IMR-90 (cell line): ENCODE results near the gene PLCL2. TPM values are rescaled to one million over a fixed set of nuclear protein-coding genes. Genes with fewer than 3 reads are reported as not detected.

ENCODE experiments used
- ATAC-seq: fragments of 200-7000 bp; cut with Tn5 transposase; 2 replicates; pipeline ENCODE4 v1.9.1; 2020; ENCODE audit warnings: low read depth, mild to moderate bottlenecking, moderate library complexity
- BruUV-seq: library from RNA; stranded (reverse); fragments of 400-500 nt; replicated peaks from 2 replicates; lab custom pipeline; 2021; lab: Mats Ljungman, UMichigan
- CTCF ChIA-PET: fragments of 300-600 bp; formaldehyde crosslinking; extraction: SDS; loops from one replicate; lab custom pipeline; 2021; ENCODE audit warnings: antibody characterized with exemption; lab: Yijun Ruan, JAX
- POLR2A ChIA-PET: fragments of 300-600 bp; sonication (Branson Sonifier 250); formaldehyde crosslinking; loops from one replicate; lab custom pipeline; 2022; ENCODE audit warnings: antibody characterized with exemption; ENCODE audit not compliant: unreplicated experiment; lab: Charles Lee
- DNase-seq: peaks from one replicate; pipeline ENCODE4 v3.0.0; 2013
- H2AFZ ChIP-seq: replicated peaks from 2 replicates; pipeline ENCODE3; 2013; ENCODE audit warnings: low read length, mild to moderate bottlenecking; ENCODE audit not compliant: poor library complexity
- H2AK5ac ChIP-seq: 2 replicates; pipeline ENCODE4 v1.6.1; 2013; ENCODE audit warnings: low read depth, low read length, inconsistent platforms
- H2AK9ac ChIP-seq: replicated peaks from 2 replicates; pipeline ENCODE3; 2013; ENCODE audit warnings: mild to moderate bottlenecking, low read depth, low read length, moderate library complexity; ENCODE audit not compliant: poor library complexity
- H2BK120ac ChIP-seq: 2 replicates; pipeline ENCODE4 v1.6.1; 2013; ENCODE audit warnings: low read depth, low read length, inconsistent platforms
- H2BK15ac ChIP-seq: 3 replicates; pipeline ENCODE4 v1.6.1; 2013; ENCODE audit warnings: low read depth, low read length, inconsistent platforms
- H2BK20ac ChIP-seq: 2 replicates; pipeline ENCODE4 v1.6.1; 2013; ENCODE audit warnings: low read depth, mild to moderate bottlenecking, inconsistent platforms, low read length, moderate library complexity
- H2BK5ac ChIP-seq: 2 replicates; pipeline ENCODE4 v1.6.1; 2013; ENCODE audit warnings: mild to moderate bottlenecking, low read depth, low read length, inconsistent platforms; ENCODE audit not compliant: poor library complexity, severe bottlenecking
- H3K14ac ChIP-seq: replicated peaks from 2 replicates; pipeline ENCODE4 v1.6.1; 2013; ENCODE audit warnings: low read depth, low read length, inconsistent platforms
- H3K18ac ChIP-seq: 2 replicates; pipeline ENCODE4 v1.6.1; 2013; ENCODE audit warnings: low read depth, low read length, control low read depth
- H3K23ac ChIP-seq: 2 replicates; pipeline ENCODE4 v1.6.1; 2013; ENCODE audit warnings: low read depth, low read length, inconsistent platforms
- H3K27ac ChIP-seq: 2 replicates; pipeline ENCODE4 v1.5.1; 2013; ENCODE audit warnings: mild to moderate bottlenecking, control low read depth, low read length; ENCODE audit not compliant: insufficient read depth
- H3K27me3 ChIP-seq: 2 replicates; pipeline ENCODE4 v1.6.1; 2013; ENCODE audit warnings: low read length; ENCODE audit not compliant: control insufficient read depth, insufficient read depth
- H3K36me3 ChIP-seq: 2 replicates; pipeline ENCODE4 v1.6.1; 2013; ENCODE audit warnings: low read length, mixed read lengths; ENCODE audit not compliant: control insufficient read depth, insufficient read depth
- H3K4ac ChIP-seq: 2 replicates; pipeline ENCODE4 v1.6.1; 2013; ENCODE audit warnings: low read depth, low read length, inconsistent platforms
- H3K4me1 ChIP-seq: 2 replicates; pipeline ENCODE4 v1.6.1; 2013; ENCODE audit warnings: low read length, mixed read lengths; ENCODE audit not compliant: control insufficient read depth, insufficient read depth
- H3K4me2 ChIP-seq: 2 replicates; pipeline ENCODE4 v1.6.1; 2013; ENCODE audit warnings: low read depth, mild to moderate bottlenecking, control low read depth, low read length, moderate library complexity
- H3K4me3 ChIP-seq: 2 replicates; pipeline ENCODE4 v1.5.1; 2013; ENCODE audit warnings: low read depth, mild to moderate bottlenecking, control low read depth, low read length, moderate library complexity; ENCODE audit not compliant: insufficient read depth
- H3K56ac ChIP-seq: 2 replicates; pipeline ENCODE4 v1.6.1; 2013; ENCODE audit warnings: low read length, inconsistent platforms; ENCODE audit not compliant: insufficient read depth; ENCODE audit errors: extremely low read depth
- H3K79me1 ChIP-seq, 2 experiments: 2 replicates each; pipeline ENCODE4 v1.6.1; 2013; ENCODE audit warnings: low read length in 2 of 2, inconsistent platforms in 1 of 2, low read depth in 1 of 2
- H3K9ac ChIP-seq: 2 replicates; pipeline ENCODE4 v1.6.1; 2013; ENCODE audit warnings: low read depth, low read length, control low read depth
- H3K9me1 ChIP-seq: 2 replicates; pipeline ENCODE4 v1.6.1; 2013; ENCODE audit warnings: low read length, inconsistent platforms; ENCODE audit not compliant: insufficient read depth
- H3K9me3 ChIP-seq: 2 replicates; pipeline ENCODE4 v1.6.1; 2013; ENCODE audit warnings: low read length; ENCODE audit not compliant: control insufficient read depth, insufficient read depth
- H4K20me1 ChIP-seq: 2 replicates; pipeline ENCODE4 v1.6.1; 2013; ENCODE audit warnings: low read length, inconsistent platforms; ENCODE audit not compliant: insufficient read depth
- H4K5ac ChIP-seq: 2 replicates; pipeline ENCODE4 v1.6.1; 2013; ENCODE audit warnings: mild to moderate bottlenecking, low read depth, low read length, control low read depth
- H4K8ac ChIP-seq, 2 experiments: 2 replicates each; pipeline ENCODE4 v1.6.1; 2013; ENCODE audit warnings: low read depth in 2 of 2, low read length in 2 of 2, control low read depth in 1 of 2, inconsistent platforms in 1 of 2
- H4K91ac ChIP-seq: 2 replicates; pipeline ENCODE4 v1.6.1; 2013; ENCODE audit warnings: low read depth, low read length, inconsistent platforms; ENCODE audit not compliant: insufficient read depth
- BHLHE40 ChIP-seq: fragments of 150-350 bp; IDR thresholded peaks from 2 replicates; pipeline ENCODE4 v1.6.1; 2016; ENCODE audit warnings: mild to moderate bottlenecking, low read depth, low read length
- CEBPB ChIP-seq: IDR thresholded peaks from 2 replicates; pipeline ENCODE4 v1.6.1; 2012; ENCODE audit warnings: low read depth, low read length, improper control_type of control experiment
- NFE2L2 ChIP-seq: fragments of 150-350 bp; IDR thresholded peaks from 2 replicates; pipeline ENCODE4 v1.6.1; 2016; ENCODE audit warnings: low read depth, mild to moderate bottlenecking, low read length
- USF2 ChIP-seq: fragments of 150-350 bp; IDR thresholded peaks from 2 replicates; pipeline ENCODE4 v1.6.1; 2017; ENCODE audit warnings: mild to moderate bottlenecking, antibody characterized with exemption, low read length, low read depth
- WGBS, 2 experiments: methylation state at CpG; one replicate each; pipeline versions ENCODE4 v1.1.5 to v1.1.7; 2013; ENCODE audit warnings: missing lambda C conversion rate in 2 of 2; ENCODE audit not compliant: insufficient read length in 1 of 2; ENCODE audit errors: extremely low coverage in 2 of 2; 5-methylcytosine and 5-hydroxymethylcytosine counted together
- dilution Hi-C: fragments of 300-500 bp; cut with HindIII; formaldehyde crosslinking; loops from one replicate; pipeline ENCODE4 v1.14.3; 2018; ENCODE audit warnings: low sequenced_read_pairs; ENCODE audit not compliant: unreplicated experiment
- in situ Hi-C: fragments of 300-500 bp; cut with MboI; formaldehyde crosslinking; loops from 3 replicates; pipeline ENCODE4 v1.14.3; 2019; ENCODE audit warnings: low sequenced_read_pairs, inconsistent platforms, mixed read lengths
- intact Hi-C: fragments of 100-400 bp; cut with micrococcal nuclease; formaldehyde crosslinking; loops from 2 replicates; pipeline ENCODE4 v1.10.0; 2022
- polyA plus RNA-seq, 3 experiments: library from polyadenylated mRNA; depleted of rRNA; stranded (reverse); fragments of >200 nt; gene quantifications; 2 replicates each; pipeline ENCODE4 v1.2.3, GENCODE V29; 2012; ENCODE audit warnings: low replicate concordance in 1 of 3
- total RNA-seq: library from RNA; depleted of rRNA; stranded (reverse); fragments of >200 nt; gene quantifications from 2 replicates; pipeline ENCODE4 v1.2.3, GENCODE V29; 2012
- TF ChIP-seq, protein P1 (sequence below): conservative IDR thresholded peaks from 2 replicates; pipeline ENCODE4 v1.5.1; 2012; ENCODE audit warnings: mild to moderate bottlenecking, low read depth, low read length, improper control_type of control experiment

Gene PLCL2
- total and polyA plus RNA-seq, 2 of the 4 experiments (the other 2 are of a cell fraction), result 0.92 to 3.8 TPM

- TF ChIP-seq, protein P1, sequence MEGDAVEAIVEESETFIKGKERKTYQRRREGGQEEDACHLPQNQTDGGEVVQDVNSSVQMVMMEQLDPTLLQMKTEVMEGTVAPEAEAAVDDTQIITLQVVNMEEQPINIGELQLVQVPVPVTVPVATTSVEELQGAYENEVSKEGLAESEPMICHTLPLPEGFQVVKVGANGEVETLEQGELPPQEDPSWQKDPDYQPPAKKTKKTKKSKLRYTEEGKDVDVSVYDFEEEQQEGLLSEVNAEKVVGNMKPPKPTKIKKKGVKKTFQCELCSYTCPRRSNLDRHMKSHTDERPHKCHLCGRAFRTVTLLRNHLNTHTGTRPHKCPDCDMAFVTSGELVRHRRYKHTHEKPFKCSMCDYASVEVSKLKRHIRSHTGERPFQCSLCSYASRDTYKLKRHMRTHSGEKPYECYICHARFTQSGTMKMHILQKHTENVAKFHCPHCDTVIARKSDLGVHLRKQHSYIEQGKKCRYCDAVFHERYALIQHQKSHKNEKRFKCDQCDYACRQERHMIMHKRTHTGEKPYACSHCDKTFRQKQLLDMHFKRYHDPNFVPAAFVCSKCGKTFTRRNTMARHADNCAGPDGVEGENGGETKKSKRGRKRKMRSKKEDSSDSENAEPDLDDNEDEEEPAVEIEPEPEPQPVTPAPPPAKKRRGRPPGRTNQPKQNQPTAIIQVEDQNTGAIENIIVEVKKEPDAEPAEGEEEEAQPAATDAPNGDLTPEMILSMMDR, result no peak
Measured at GRCh38 chr3:16839271-16840100, 45.3 kb upstream of the PLCL2 start (continued).

- Histone ChIP-seq H3K9ac (no peak overlapping the region), H4K91ac (no peak overlapping the region), H3K9me3 (no peaks in the 10 kb centered on the region), H2AK5ac (no peak overlapping the region), H3K9me1 (no peaks in the 10 kb centered on the region), H4K8ac (no peak overlapping the region), H3K4me1 (no peaks in the 10 kb centered on the region), H2BK20ac (no peak overlapping the region), H3K18ac (no peak overlapping the region), H4K20me1 (no peaks in the 10 kb centered on the region), H2AFZ (no peak overlapping the region), H2AK9ac (no peak overlapping the region), H2BK15ac (no peak overlapping the region), H3K14ac (no peak overlapping the region), H4K5ac (no peak overlapping the region), H2BK5ac (no peak overlapping the region), H3K4me2 (no peak overlapping the region), H3K4me3 (no peak overlapping the region), H3K27ac (no peak overlapping the region), H3K27me3 (peaks cover 2% of the 10 kb centered on the region), H3K4ac (no peak overlapping the region), H3K23ac (no peak overlapping the region), H3K36me3 (no peaks in the 10 kb centered on the region), H3K56ac (no peak overlapping the region), H2BK120ac (no peak overlapping the region), H3K79me1 (no peaks in the 10 kb centered on the region)
- ATAC-seq, result no peak
- CTCF ChIA-PET, result no interaction called here
- TF ChIP-seq CEBPB (no peak), NFE2L2 (no peak), BHLHE40 (no peak), USF2 (no peak)
- in situ Hi-C loops, result no loop called here
- no peak for DNase-seq
- WGBS, 2 experiments, result no CpG with 5 or more reads among the region's 1 CpG
- BruUV-seq, result no TSS peak
- dilution Hi-C loops, result no loop called here
- POLR2A ChIA-PET, result no interaction called here
- intact Hi-C loops, result no loop called here
Measured at GRCh38 chr3:16840101-16840424, 44.7 kb upstream of the PLCL2 start.
